GM23248 (cell line): ENCODE results near the gene INTS1. TPM values are rescaled to one million over a fixed set of nuclear protein-coding genes. Genes with fewer than 3 reads are reported as not detected.

Experiments used
- DNase-seq: peaks from one replicate; pipeline ENCODE4 v3.0.0-alpha.2; 2015
- H2AFZ ChIP-seq: fragments of 200-600 bp; sonication (generic); 2 replicates; pipeline ENCODE4 v1.6.1; 2016; ENCODE audit warnings: antibody characterized with exemption
- H3F3A ChIP-seq: fragments of 200-600 bp; sonication (generic); 2 replicates; pipeline ENCODE4 v1.6.1; 2016; ENCODE audit warnings: mild to moderate bottlenecking, antibody characterized with exemption, mixed run types; ENCODE audit not compliant: insufficient read depth
- H3K27ac ChIP-seq: fragments of 200-600 bp; sonication (generic); 2 replicates; pipeline ENCODE4 v1.5.1; 2016; ENCODE audit warnings: mild to moderate bottlenecking
- H3K27me3 ChIP-seq: fragments of 200-600 bp; sonication (generic); replicated peaks from 2 replicates; pipeline ENCODE4 v1.6.1; 2016; ENCODE audit warnings: mild to moderate bottlenecking; ENCODE audit not compliant: insufficient read depth
- H3K36me3 ChIP-seq: fragments of 200-600 bp; sonication (generic); 2 replicates; pipeline ENCODE4 v1.6.1; 2016; ENCODE audit warnings: low read depth, mild to moderate bottlenecking
- H3K4me1 ChIP-seq: fragments of 200-600 bp; sonication (generic); 2 replicates; pipeline ENCODE4 v1.6.1; 2016; ENCODE audit warnings: mild to moderate bottlenecking; ENCODE audit not compliant: insufficient read depth
- H3K4me2 ChIP-seq: fragments of 200-600 bp; sonication (generic); one replicate; pipeline ENCODE4 v1.6.1; 2016; ENCODE audit warnings: mild to moderate bottlenecking; ENCODE audit not compliant: unreplicated experiment
- H3K4me3 ChIP-seq: fragments of 200-600 bp; sonication (generic); 2 replicates; pipeline ENCODE4 v1.5.1; 2016; ENCODE audit warnings: mild to moderate bottlenecking
- H3K79me2 ChIP-seq: fragments of 200-600 bp; sonication (generic); 2 replicates; pipeline ENCODE4 v1.6.1; 2016; ENCODE audit warnings: mild to moderate bottlenecking; ENCODE audit not compliant: insufficient read depth
- H3K9ac ChIP-seq: fragments of 200-600 bp; sonication (generic); 2 replicates; pipeline ENCODE4 v1.6.1; 2016; ENCODE audit warnings: mild to moderate bottlenecking
- H3K9me2 ChIP-seq: fragments of 200-600 bp; sonication (generic); 2 replicates; pipeline ENCODE4 v1.6.1; 2016; ENCODE audit warnings: mixed run types, mild to moderate bottlenecking, moderate library complexity; ENCODE audit not compliant: insufficient read depth
- H3K9me3 ChIP-seq: fragments of 200-600 bp; sonication (generic); one replicate; pipeline ENCODE4 v1.6.1; 2017; ENCODE audit warnings: low read depth
- H4K20me1 ChIP-seq: fragments of 200-600 bp; sonication (generic); 2 replicates; pipeline ENCODE4 v1.6.0; 2016; ENCODE audit not compliant: insufficient read depth
- EZH2 ChIP-seq: fragments of 200-600 bp; sonication (generic); IDR thresholded peaks from 2 replicates; pipeline ENCODE4 v1.6.1; 2018; ENCODE audit warnings: antibody characterized with exemption, mild to moderate bottlenecking; ENCODE audit not compliant: insufficient read depth, poor library complexity, severe bottlenecking
- EZH2phosphoT487 ChIP-seq: fragments of 200-600 bp; sonication (generic); IDR thresholded peaks from 2 replicates; pipeline ENCODE4 v1.6.1; 2018; ENCODE audit warnings: antibody characterized with exemption, moderate library complexity, mild to moderate bottlenecking, low read depth; ENCODE audit not compliant: insufficient read depth
- WGBS, 2 experiments: methylation state at CpG; one replicate each; pipeline ENCODE4 v1.1.6; 2015 to 2017; ENCODE audit warnings: low lambda C conversion rate in 2 of 2, low coverage in 1 of 2; ENCODE audit errors: missing lambda C conversion rate in 2 of 2; 5-methylcytosine and 5-hydroxymethylcytosine counted together
- in situ Hi-C: fragments of 300-500 bp; cut with MboI; formaldehyde crosslinking; loops from 2 replicates; pipeline ENCODE4 v1.15.0; 2020
- polyA plus RNA-seq: library from polyadenylated mRNA; unstranded; fragments of >200 nt; fragmentation: Nextera tagmentation; extraction: Ambion mirVana; gene quantifications from 2 replicates; pipeline ENCODE4 v1.2.1, GENCODE V29; 2016
- total RNA-seq: library from RNA; depleted of rRNA; stranded (reverse); fragments of >200 nt; shearing (Covaris generic); gene quantifications from 2 replicates; pipeline ENCODE4 v1.2.3, GENCODE V29; 2014

Gene INTS1
- total and polyA plus RNA-seq, 2 experiments from 2014 or later: 25.4 to 44.7 TPM

GRCh38 chr7:1545417-1546246 lies 41.4 kb upstream of the INTS1 start:
- H3K36me3 ChIP-seq: no peaks in the 10 kb centered on the region; the same call in 1 of the 2 replicates
- H3K9me3 ChIP-seq: no peaks in the 10 kb centered on the region
- H3K9me2 ChIP-seq: no peaks in the 10 kb centered on the region
- DNase-seq: no peak
- H3K4me3 ChIP-seq: no peak overlapping the region
- H2AFZ ChIP-seq: no peak overlapping the region
- H3K79me2 ChIP-seq: no peaks in the 10 kb centered on the region
- H4K20me1 ChIP-seq: no peaks in the 10 kb centered on the region
- no peaks in the 10 kb centered on the region for H3K27me3 ChIP-seq
- WGBS, 2 experiments: 81 to 82% methylated on average over 31 to 38 of the region's 40 CpGs
- TF ChIP-seq EZH2 (no peak), EZH2phosphoT487 (no peak)
- no peak overlapping the region for H3K27ac ChIP-seq
- H3K4me1 ChIP-seq: no peaks in the 10 kb centered on the region
- H3K9ac ChIP-seq: no peak overlapping the region
- in situ Hi-C loops: no loop called here
- peaks cover 3% of the 10 kb centered on the region; the same call in 1 of the 2 replicates for H3F3A ChIP-seq
- H3K4me2 ChIP-seq: no peak overlapping the region

- Histone ChIP-seq H3K4me3 (no peak overlapping the region), H4K20me1 (no peaks in the 10 kb centered on the region), H3F3A (peaks cover 3% of the 10 kb centered on the region; the same call in 1 of the 2 replicates), H3K79me2 (peaks cover under 1% of the 10 kb centered on the region; the same call in 1 of the 2 replicates), H3K27me3 (no peaks in the 10 kb centered on the region), H3K36me3 (no peaks in the 10 kb centered on the region; the same call in 1 of the 2 replicates), H3K9me2 (no peaks in the 10 kb centered on the region), H3K4me2 (no peak overlapping the region), H3K9me3 (no peaks in the 10 kb centered on the region), H2AFZ (no peak overlapping the region), H3K4me1 (no peaks in the 10 kb centered on the region), H3K27ac (no peak overlapping the region), H3K9ac (no peak overlapping the region)
- no peak for TF ChIP-seq EZH2
- no peak for TF ChIP-seq EZH2phosphoT487
- in situ Hi-C loops: no loop called here
- 87 to 91% methylated on average over 13 to 16 of the region's 16 CpGs for WGBS, 2 experiments
- DNase-seq: no peak
Measured at GRCh38 chr7:1544896-1545416, 40.8 kb upstream of the INTS1 start.

- Histone ChIP-seq H2AFZ (no peak overlapping the region), H3K36me3 (no peaks in the 10 kb centered on the region; the same call in 1 of the 2 replicates), H3K27me3 (no peaks in the 10 kb centered on the region), H3K9me3 (no peaks in the 10 kb centered on the region), H3K9me2 (no peaks in the 10 kb centered on the region), H3F3A (peaks cover 3% of the 10 kb centered on the region; the same call in 1 of the 2 replicates), H3K79me2 (peaks cover 6% of the 10 kb centered on the region; the same call in 1 of the 2 replicates), H3K4me1 (no peaks in the 10 kb centered on the region), H3K4me3 (no peak overlapping the region), H3K27ac (no peak overlapping the region), H4K20me1 (no peaks in the 10 kb centered on the region), H3K4me2 (no peak overlapping the region), H3K9ac (no peak overlapping the region)
- TF ChIP-seq EZH2 (no peak), EZH2phosphoT487 (no peak)
- 79 to 82% methylated on average over 39 to 41 of the region's 41 CpGs for WGBS, 2 experiments
- in situ Hi-C loops: no loop called here
- no peak for DNase-seq
Measured at GRCh38 chr7:1544178-1544895, 40.1 kb upstream of the INTS1 start.

- H3K27ac ChIP-seq: no peak overlapping the region
- in situ Hi-C loops: no loop called here
- peaks cover 4% of the 10 kb centered on the region; the same call in 1 of the 2 replicates for H3K4me1 ChIP-seq
Measured at GRCh38 chr7:1543826-1544177, 39.6 kb upstream of the INTS1 start.

More at GRCh38 chr7:1543826-1544177, 39.6 kb upstream of the INTS1 start:
- H2AFZ ChIP-seq: no peak overlapping the region
- H3K9me2 ChIP-seq: no peaks in the 10 kb centered on the region
- no peaks in the 10 kb centered on the region for H3K27me3 ChIP-seq
- H4K20me1 ChIP-seq: no peaks in the 10 kb centered on the region
- H3K4me3 ChIP-seq: no peak overlapping the region
- peaks cover 9% of the 10 kb centered on the region for H3K79me2 ChIP-seq
- H3K4me2 ChIP-seq: no peak overlapping the region
- H3K36me3 ChIP-seq: no peaks in the 10 kb centered on the region; the same call in 1 of the 2 replicates
- DNase-seq: no peak
- TF ChIP-seq EZH2: no peak
- TF ChIP-seq EZH2phosphoT487: no peak
- H3K9me3 ChIP-seq: no peaks in the 10 kb centered on the region
- H3F3A ChIP-seq: peaks cover 3% of the 10 kb centered on the region; the same call in 1 of the 2 replicates
- H3K9ac ChIP-seq: no peak overlapping the region
- 84 to 91% methylated on average over 6 of the region's 6 CpGs for WGBS, 2 experiments
